B cell (primary cell): ENCODE results near the gene SPAAR. TPM values are rescaled to one million over a fixed set of nuclear protein-coding genes. Genes with fewer than 3 reads are reported as not detected.

Experiments
- ATAC-seq: fragments of 200-7000 bp; cut with Tn5 transposase; one replicate; pipeline ENCODE4 v1.10.0; 2021; ENCODE audit warnings: low read depth, mild to moderate bottlenecking, moderate number of reproducible peaks, moderate library complexity
- CTCF ChIA-PET: fragments of 350-600 bp; sonication (Branson Sonifier 250); formaldehyde crosslinking; loops from one replicate; lab custom pipeline; 2021; ENCODE audit warnings: antibody characterized with exemption, inconsistent platforms; lab: Charles Lee
- POLR2A ChIA-PET: fragments of 350-600 bp; sonication (Branson Sonifier 250); formaldehyde crosslinking; loops from one replicate; lab custom pipeline; 2021; ENCODE audit warnings: antibody characterized with exemption; lab: Charles Lee
- DNase-seq: peaks from one replicate; pipeline ENCODE4 v3.0.0; 2013
- H2AFZ ChIP-seq: 2 replicates; pipeline ENCODE4 v1.6.1; 2012; ENCODE audit warnings: mild to moderate bottlenecking, low read depth, low read length; ENCODE audit not compliant: insufficient read depth, poor library complexity, severe bottlenecking
- H3K27ac ChIP-seq, 2 donors: 1 replicate in 1 of 2; 2 replicates in 1 of 2; pipeline ENCODE4 v1.5.1; 2012 to 2013; ENCODE audit warnings: low read length in 2 of 2, mild to moderate bottlenecking in 2 of 2, moderate library complexity in 1 of 2
- H3K27me3 ChIP-seq, 4 experiments: fragments of 200-600 bp in 1 of 4; sonication (generic) in 1 of 4; replicated peaks in 1 of 4; 1 replicate in 2 of 4; 2 replicates in 2 of 4; pipeline versions ENCODE4 v1.6.1 to v1.7.0; 2013 to 2016; ENCODE audit warnings: low read length in 3 of 4, mild to moderate bottlenecking in 2 of 4, mixed read lengths in 1 of 4, moderate library complexity in 1 of 4; ENCODE audit not compliant: insufficient read depth in 4 of 4, control insufficient read depth in 3 of 4; ENCODE audit errors: control extremely low read depth in 1 of 4
- H3K36me3 ChIP-seq, 2 experiments: replicated peaks in 1 of 2; 1 replicate in 1 of 2; 2 replicates in 1 of 2; pipeline versions ENCODE4 v1.6.1 to v1.7.1; 2013; ENCODE audit warnings: low read length in 1 of 2; ENCODE audit not compliant: insufficient read depth in 2 of 2, control insufficient read depth in 1 of 2; ENCODE audit errors: control extremely low read depth in 1 of 2, extremely low read depth in 1 of 2
- H3K4me1 ChIP-seq, 2 donors: fragments of 200-600 bp in 1 of 2; sonication (generic) in 1 of 2; 1 replicate in 1 of 2; 2 replicates in 1 of 2; pipeline versions ENCODE4 v1.5.1 to v1.6.1; 2013 to 2017; ENCODE audit warnings: low read length in 2 of 2; ENCODE audit not compliant: control insufficient read depth in 2 of 2, insufficient read depth in 2 of 2
- H3K4me2 ChIP-seq: replicated peaks from 2 replicates; pipeline ENCODE3; 2012; ENCODE audit warnings: mild to moderate bottlenecking, low read depth, low read length; ENCODE audit not compliant: poor library complexity, severe bottlenecking
- H3K4me3 ChIP-seq, 5 experiments: fragments of 200-600 bp in 1 of 5; sonication (generic) in 1 of 5; 1 replicate in 3 of 5; 2 replicates in 2 of 5; pipeline versions ENCODE4 v1.5.1 to v1.7.0; 2011 to 2016; ENCODE audit warnings: low read length in 4 of 5, mild to moderate bottlenecking in 4 of 5, low read depth in 2 of 5, control low read depth in 1 of 5, moderate library complexity in 1 of 5; ENCODE audit not compliant: insufficient read depth in 1 of 5; ENCODE audit errors: control extremely low read depth in 1 of 5, extremely low read depth in 1 of 5
- H3K79me2 ChIP-seq: fragments of 200-600 bp; sonication (generic); one replicate; pipeline ENCODE4 v1.6.0; 2016; ENCODE audit warnings: low read length; ENCODE audit not compliant: control insufficient read depth, insufficient read depth
- H3K9ac ChIP-seq: fragments of 200-600 bp; sonication (generic); 2 replicates; pipeline ENCODE4 v1.6.1; 2017; ENCODE audit warnings: mild to moderate bottlenecking, low read length, moderate library complexity
- H3K9me3 ChIP-seq, 3 donors: one replicate each; pipeline versions ENCODE4 v1.6.1 to v1.7.1; 2013; ENCODE audit warnings: low read length in 2 of 3; ENCODE audit not compliant: control insufficient read depth in 2 of 3, insufficient read depth in 1 of 3; ENCODE audit errors: control extremely low read depth in 1 of 3
- H4K20me1 ChIP-seq: 2 replicates; pipeline ENCODE4 v1.6.0; 2012; ENCODE audit warnings: mild to moderate bottlenecking, low read length; ENCODE audit not compliant: insufficient read depth, control insufficient read depth, poor library complexity, severe bottlenecking
- H3K27ac Mint-ChIP-seq: one replicate; pipeline ENCODE4 v1.8.0; 2021; ENCODE audit warnings: mixed read lengths
- H3K27me3 Mint-ChIP-seq: one replicate; pipeline ENCODE4 v1.8.0; 2021; ENCODE audit warnings: mixed read lengths
- H3K4me1 Mint-ChIP-seq: one replicate; pipeline ENCODE4 v1.8.0; 2021; ENCODE audit warnings: mixed read lengths
- H3K4me3 Mint-ChIP-seq: one replicate; pipeline ENCODE4 v1.8.0; 2021; ENCODE audit warnings: mixed read lengths
- H3K9me3 Mint-ChIP-seq: one replicate; pipeline ENCODE4 v1.8.0; 2022; ENCODE audit warnings: mixed read lengths; ENCODE audit not compliant: insufficient read depth
- EZH2 ChIP-seq: IDR thresholded peaks from 2 replicates; pipeline ENCODE4 v1.6.1; 2012; ENCODE audit warnings: borderline replicate concordance, low read depth, mild to moderate bottlenecking, moderate library complexity, low read length; ENCODE audit not compliant: insufficient read depth, poor library complexity, severe bottlenecking
- WGBS: methylation state at CpG from one replicate; pipeline ENCODE4 v1.1.5; 2013; ENCODE audit warnings: missing lambda C conversion rate; ENCODE audit not compliant: insufficient coverage; 5-methylcytosine and 5-hydroxymethylcytosine counted together
- intact Hi-C: fragments of 100-400 bp; cut with micrococcal nuclease; formaldehyde crosslinking; loops from one replicate; pipeline ENCODE4 v1.10.0; 2022
- polyA plus RNA-seq: library from polyadenylated mRNA; depleted of rRNA; stranded (reverse); fragments of >200 nt; gene quantifications from 2 replicates; pipeline ENCODE4 v1.2.3, GENCODE V29; 2012
- total RNA-seq, 2 donors: library from RNA; stranded (reverse); fragments of 120-200 nt in 1 of 2; gene quantifications; 1 replicate in 1 of 2; 2 replicates in 1 of 2; pipeline versions ENCODE4 v1.2.3 to v1.2.4, GENCODE V29; 2013 to 2022
- TF ChIP-seq, protein P1 (sequence below): fragments of 200-600 bp; IDR thresholded peaks from one replicate; pipeline ENCODE4 v1.8.0; 2022; ENCODE audit warnings: antibody characterized with exemption, mild to moderate bottlenecking

Gene SPAAR
- total and polyA plus RNA-seq, 2 donors (not counting 1 experiment from before 2014, with no cell fraction given), result not detected

DNA sequence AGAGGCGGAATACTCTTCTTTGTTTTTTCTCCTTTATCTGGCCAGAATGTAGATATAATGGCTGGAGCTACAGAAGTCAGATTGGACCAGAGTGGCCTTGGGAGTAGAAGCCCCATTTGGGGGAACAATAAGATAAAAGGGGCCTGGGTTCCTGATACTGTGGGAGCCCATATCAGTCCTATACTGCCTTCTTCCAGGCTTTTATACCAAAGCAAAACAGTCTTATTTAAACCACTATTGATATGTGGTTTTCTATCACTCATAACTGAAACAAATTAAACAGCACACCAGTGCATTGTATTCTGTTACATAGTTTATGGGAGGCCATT is 14.3 kb downstream of the SPAAR start:
- peaks cover 4% of the 10 kb centered on the region for H3K4me1 Mint-ChIP-seq
- TF ChIP-seq, protein P1, sequence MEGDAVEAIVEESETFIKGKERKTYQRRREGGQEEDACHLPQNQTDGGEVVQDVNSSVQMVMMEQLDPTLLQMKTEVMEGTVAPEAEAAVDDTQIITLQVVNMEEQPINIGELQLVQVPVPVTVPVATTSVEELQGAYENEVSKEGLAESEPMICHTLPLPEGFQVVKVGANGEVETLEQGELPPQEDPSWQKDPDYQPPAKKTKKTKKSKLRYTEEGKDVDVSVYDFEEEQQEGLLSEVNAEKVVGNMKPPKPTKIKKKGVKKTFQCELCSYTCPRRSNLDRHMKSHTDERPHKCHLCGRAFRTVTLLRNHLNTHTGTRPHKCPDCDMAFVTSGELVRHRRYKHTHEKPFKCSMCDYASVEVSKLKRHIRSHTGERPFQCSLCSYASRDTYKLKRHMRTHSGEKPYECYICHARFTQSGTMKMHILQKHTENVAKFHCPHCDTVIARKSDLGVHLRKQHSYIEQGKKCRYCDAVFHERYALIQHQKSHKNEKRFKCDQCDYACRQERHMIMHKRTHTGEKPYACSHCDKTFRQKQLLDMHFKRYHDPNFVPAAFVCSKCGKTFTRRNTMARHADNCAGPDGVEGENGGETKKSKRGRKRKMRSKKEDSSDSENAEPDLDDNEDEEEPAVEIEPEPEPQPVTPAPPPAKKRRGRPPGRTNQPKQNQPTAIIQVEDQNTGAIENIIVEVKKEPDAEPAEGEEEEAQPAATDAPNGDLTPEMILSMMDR, result no peak
- no peak for TF ChIP-seq EZH2
- H3K9ac ChIP-seq, result no peak overlapping the region
- H3K4me3 Mint-ChIP-seq, result no peak overlapping the region
- DNase-seq, result no peak
- no peaks in the 10 kb centered on the region for H3K9me3 Mint-ChIP-seq
- H4K20me1 ChIP-seq, result no peaks in the 10 kb centered on the region
- no peak overlapping the region for H2AFZ ChIP-seq
- ChIA-PET POLR2A (no interaction called here), CTCF (no interaction called here)
- no peak overlapping the region for H3K4me3 ChIP-seq
- H3K27me3 ChIP-seq, result peaks cover 0 to 11% (median 7%) of the 10 kb centered on the region in 4 experiments
- no peaks in the 10 kb centered on the region for H3K9me3 ChIP-seq
- H3K79me2 ChIP-seq, result no peaks in the 10 kb centered on the region
- H3K4me2 ChIP-seq, result no peak overlapping the region
- H3K27ac Mint-ChIP-seq, result no peak overlapping the region
- H3K36me3 ChIP-seq, result no peaks in the 10 kb centered on the region
- ATAC-seq, result no peak
- H3K27ac ChIP-seq, result no peak overlapping the region
- intact Hi-C loops, result no loop called here
- H3K4me1 ChIP-seq, result no peaks in the 10 kb centered on the region
- peaks cover 26% of the 10 kb centered on the region for H3K27me3 Mint-ChIP-seq
- 83% methylated on average over 1 of the region's 1 CpG for WGBS

DNA sequence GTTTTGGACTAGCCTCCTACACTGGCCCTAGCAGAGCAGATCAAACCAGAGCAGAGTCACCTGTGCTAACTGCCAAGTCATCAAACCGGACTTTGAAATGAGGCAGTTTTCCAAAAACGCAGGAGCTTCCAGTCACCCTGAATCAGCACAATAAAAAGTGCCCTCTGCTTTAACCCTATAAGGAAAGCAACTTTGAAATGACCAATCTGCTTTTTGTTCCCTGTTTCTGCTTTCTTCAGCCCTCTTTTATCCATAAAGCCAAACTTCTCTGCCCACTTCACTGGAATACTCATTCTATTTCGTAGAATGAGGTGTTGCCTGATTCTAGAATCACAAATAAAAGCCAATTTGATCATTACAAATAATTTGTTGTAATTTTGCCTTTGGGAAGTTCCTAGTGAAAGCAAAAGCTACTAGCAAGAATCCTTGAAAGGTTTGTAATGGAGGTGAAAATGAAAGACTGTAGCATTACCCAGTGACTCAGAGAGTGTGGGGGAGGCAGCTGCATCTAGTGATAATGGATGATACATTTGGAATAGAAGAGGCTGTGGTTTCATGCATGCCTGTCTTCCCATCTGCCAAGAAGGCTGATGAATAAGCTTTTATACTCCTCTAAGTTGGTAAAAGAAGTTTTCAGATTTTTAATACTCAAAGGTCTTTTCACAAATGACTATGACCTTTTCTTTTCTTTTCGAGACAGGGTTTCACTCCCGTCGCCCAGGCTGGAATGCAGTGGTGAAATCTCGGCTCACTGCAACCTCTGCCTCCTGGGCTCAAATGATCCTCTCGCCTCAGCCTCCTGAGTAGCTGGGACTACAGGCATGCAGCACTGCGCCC is 14.9 kb downstream of the SPAAR start:
- Histone ChIP-seq H3K4me3 (no peak overlapping the region), H3K27ac (no peak overlapping the region), H2AFZ (no peak overlapping the region), H3K36me3 (no peaks in the 10 kb centered on the region), H3K9me3 (no peaks in the 10 kb centered on the region), H3K79me2 (no peaks in the 10 kb centered on the region), H4K20me1 (no peaks in the 10 kb centered on the region), H3K27me3 (peaks cover 0 to 12% (median 8%) of the 10 kb centered on the region in 4 experiments), H3K4me1 (no peaks in the 10 kb centered on the region), H3K4me2 (no peak overlapping the region), H3K9ac (no peak overlapping the region)
- peaks cover 31% of the 10 kb centered on the region for H3K27me3 Mint-ChIP-seq
- no peak overlapping the region for H3K4me3 Mint-ChIP-seq
- no peaks in the 10 kb centered on the region for H3K9me3 Mint-ChIP-seq
- WGBS, result 80% methylated on average over 8 of the region's 9 CpGs
- H3K27ac Mint-ChIP-seq, result no peak overlapping the region
- ChIA-PET POLR2A (no interaction called here), CTCF (no interaction called here)
- no peak for DNase-seq
- no peak for TF ChIP-seq EZH2
- TF ChIP-seq, protein P1, result no peak
- ATAC-seq, result no peak
- H3K4me1 Mint-ChIP-seq, result no peaks in the 10 kb centered on the region
- intact Hi-C loops, result no loop called here
